Choroid plexus epithelial cell (primary cell): ENCODE data around the gene ATF7.
A peak's percentile ranks its signal among the peaks of the same experiment; 100 is the strongest.

Experiments
- DNase-seq: peaks from one replicate; pipeline ENCODE4 v3.0.0-alpha.2; 2010; ENCODE audit warnings: low read depth
- H3K4me3 ChIP-seq: 2 replicates; pipeline ENCODE4 v1.5.1; 2011; ENCODE audit warnings: low read depth, mild to moderate bottlenecking, control low read depth, low read length, moderate library complexity
- TF ChIP-seq, protein P1 (sequence below): conservative IDR thresholded peaks from 2 replicates; pipeline ENCODE4 v1.5.1; 2011; ENCODE audit warnings: low read depth, mild to moderate bottlenecking, control low read depth, inconsistent platforms, low read length, moderate library complexity

The ATF7 gene

DNA sequence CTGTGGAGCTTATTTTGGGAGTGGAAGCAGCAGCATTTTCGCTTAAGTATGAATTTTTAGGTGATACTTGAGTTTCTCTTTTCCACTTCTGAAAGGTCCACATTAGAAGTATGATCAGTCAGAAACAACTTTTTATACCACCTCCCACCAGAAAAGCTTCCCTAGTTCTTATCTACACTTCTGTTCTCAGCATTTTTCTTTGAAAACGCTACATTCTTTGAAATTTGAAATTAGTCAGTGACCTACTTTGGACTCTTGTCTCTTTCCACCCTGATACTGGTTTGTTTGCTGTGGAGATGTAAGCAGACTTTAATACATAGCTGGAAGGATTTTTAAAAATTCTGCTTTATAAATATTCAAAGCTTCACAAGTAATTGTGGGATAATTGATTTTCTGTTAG, 152.1 kb downstream of the ATF7 start:
- TF ChIP-seq, protein P1, sequence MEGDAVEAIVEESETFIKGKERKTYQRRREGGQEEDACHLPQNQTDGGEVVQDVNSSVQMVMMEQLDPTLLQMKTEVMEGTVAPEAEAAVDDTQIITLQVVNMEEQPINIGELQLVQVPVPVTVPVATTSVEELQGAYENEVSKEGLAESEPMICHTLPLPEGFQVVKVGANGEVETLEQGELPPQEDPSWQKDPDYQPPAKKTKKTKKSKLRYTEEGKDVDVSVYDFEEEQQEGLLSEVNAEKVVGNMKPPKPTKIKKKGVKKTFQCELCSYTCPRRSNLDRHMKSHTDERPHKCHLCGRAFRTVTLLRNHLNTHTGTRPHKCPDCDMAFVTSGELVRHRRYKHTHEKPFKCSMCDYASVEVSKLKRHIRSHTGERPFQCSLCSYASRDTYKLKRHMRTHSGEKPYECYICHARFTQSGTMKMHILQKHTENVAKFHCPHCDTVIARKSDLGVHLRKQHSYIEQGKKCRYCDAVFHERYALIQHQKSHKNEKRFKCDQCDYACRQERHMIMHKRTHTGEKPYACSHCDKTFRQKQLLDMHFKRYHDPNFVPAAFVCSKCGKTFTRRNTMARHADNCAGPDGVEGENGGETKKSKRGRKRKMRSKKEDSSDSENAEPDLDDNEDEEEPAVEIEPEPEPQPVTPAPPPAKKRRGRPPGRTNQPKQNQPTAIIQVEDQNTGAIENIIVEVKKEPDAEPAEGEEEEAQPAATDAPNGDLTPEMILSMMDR, result no peak
- no peak overlapping the region for H3K4me3 ChIP-seq
- DNase-seq, result no peak

DNA sequence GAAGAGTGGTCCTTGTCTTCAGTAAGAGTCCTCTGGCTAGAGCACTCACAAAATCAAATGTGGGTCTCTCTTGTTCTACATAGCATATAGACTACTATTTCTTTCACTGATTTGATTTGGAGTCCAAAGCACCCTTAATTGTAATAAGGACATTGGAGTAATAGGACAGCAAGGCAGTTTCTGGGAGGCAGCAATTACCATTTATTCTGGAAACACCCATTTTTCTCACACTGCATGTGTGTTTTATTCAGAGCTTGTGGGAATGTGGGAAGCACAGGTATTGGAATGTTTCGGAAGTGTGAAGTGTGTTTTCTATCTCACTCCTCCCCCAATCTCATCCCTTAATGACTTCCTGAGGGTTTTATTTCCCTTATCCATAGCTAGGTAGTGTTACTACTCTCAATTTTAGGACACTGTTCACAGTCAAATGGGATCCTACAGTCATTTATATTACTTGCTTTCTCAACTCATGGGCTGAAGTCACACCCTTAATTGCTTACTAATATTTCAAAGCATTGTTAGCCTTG, 154.1 kb downstream of the ATF7 start:
- TF ChIP-seq, protein P1, result no peak
- DNase-seq, result no peak
- H3K4me3 ChIP-seq, result no peak overlapping the region

DNA sequence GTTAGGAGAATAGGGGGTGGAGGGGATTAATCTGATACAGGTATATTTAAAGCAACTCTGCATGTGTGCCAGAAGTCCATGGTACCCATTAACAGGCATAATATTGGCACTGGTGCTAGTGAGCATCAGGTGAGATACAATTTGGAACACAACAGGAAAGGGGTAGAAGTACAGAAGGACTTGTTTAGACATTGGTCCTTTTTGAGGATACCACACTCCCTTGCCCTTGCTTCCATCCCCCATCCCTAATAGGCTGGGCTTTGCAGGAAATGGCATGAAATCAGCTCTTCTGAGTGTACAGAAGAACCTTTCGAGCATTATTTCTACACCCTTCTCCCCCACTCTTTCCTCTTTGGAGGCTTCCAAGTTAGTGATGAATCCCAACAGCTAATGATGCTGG, 157.9 kb downstream of the ATF7 start:
- TF ChIP-seq, protein P1, result no peak
- no peak overlapping the region for H3K4me3 ChIP-seq
- no peak for DNase-seq

DNA sequence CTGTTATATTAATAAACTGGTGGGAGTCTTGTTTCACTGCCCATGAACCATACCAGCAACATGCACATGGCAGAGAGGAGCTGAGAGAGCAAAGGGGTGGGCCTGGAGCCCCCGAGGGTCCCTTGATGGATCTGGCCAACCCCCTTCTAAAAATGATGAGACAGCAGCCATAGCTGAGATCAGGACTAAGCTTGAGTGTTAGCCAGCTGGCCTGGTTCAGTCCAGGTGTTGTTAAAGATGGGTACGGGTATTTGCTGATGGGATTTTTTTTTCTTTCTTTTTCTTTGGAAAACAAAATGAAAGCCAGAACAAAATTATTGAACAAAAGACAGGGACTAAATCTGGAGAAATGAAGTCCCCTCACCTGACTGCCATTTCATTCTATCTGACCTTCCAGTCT, 158.3 kb downstream of the ATF7 start:
- TF ChIP-seq, protein P1, result no peak
- no peak overlapping the region for H3K4me3 ChIP-seq
- no peak for DNase-seq

DNA sequence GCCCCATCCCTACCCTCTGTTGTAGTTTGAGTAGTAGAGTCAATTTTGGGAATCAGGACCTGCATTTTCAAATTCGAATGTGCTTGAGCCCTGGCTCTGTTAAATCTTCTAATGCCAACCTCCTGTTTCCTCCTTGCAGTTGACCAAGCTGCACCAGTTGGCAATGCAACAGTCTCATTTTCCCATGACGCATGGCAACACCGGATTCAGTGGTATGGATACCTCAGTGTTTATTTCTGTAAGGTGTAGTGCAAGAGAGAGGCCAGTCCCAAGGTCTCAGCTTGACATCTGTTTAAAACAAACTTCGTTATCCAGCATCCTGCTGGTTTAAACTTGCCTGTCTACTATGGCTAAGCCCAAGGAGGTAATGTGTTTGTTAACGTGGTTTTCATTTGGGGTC, 159.1 kb downstream of the ATF7 start:
- TF ChIP-seq, protein P1, result no peak
- DNase-seq, result no peak
- no peak overlapping the region for H3K4me3 ChIP-seq

DNA sequence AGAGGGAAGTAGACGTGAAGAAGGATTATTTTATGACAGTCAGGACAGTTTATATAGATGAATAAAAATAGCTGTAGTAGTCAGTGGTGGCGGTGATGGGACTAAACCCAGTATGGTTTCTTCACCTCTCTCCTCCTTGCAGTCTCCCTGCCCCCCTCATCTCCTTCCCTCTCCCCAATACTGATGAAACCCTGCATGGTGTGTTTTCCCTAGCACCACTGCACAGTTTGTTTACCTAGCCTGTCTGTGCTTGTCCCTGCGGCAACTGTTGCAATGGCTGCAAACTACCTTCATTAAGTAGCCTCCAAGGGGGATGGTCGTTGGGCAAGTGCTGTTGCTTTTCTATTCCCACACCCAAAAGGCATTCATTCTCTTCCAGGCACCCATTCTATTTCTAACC, 159.5 kb downstream of the ATF7 start:
- no peak overlapping the region for H3K4me3 ChIP-seq
- no peak for DNase-seq
- TF ChIP-seq, protein P1, result no peak

DNA sequence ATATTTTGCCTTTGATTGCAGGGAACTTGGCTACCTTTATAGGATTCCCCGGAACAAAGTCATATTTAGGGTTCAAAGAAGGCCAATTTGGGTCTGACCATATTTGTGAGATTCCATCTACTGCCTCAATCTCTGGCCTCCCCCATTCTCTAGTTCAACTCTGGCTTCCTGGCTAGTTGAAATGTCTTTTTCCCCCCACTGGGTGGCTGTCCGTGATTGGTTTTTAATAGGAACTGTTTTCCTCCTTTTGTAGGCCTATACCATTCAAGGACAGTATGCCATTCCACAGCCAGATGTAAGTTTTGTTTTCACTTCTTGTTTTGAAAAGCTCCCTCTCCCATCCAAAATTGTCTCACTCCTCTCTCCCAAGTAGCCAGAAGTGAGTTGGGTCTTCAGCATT, 160.5 kb downstream of the ATF7 start:
- DNase-seq, result no peak
- TF ChIP-seq, protein P1, result peak; percentile 21
- no peak overlapping the region for H3K4me3 ChIP-seq
